Mucosa of rectum (tissue), 2 donors: ENCODE results near the gene AMBRA1.
A peak's percentile ranks its signal among the peaks of the same experiment; 100 is the strongest.

Source experiments
- H3K27ac ChIP-seq, 2 donors: one replicate each; pipeline ENCODE4 v1.7.0; 2013; ENCODE audit warnings: inconsistent platforms in 2 of 2, low read depth in 2 of 2, low read length in 2 of 2
- H3K27me3 ChIP-seq, 2 donors: one replicate each; pipeline ENCODE4 v1.7.0; 2013; ENCODE audit warnings: low read length in 2 of 2; ENCODE audit not compliant: control insufficient read depth in 2 of 2, insufficient read depth in 2 of 2
- H3K36me3 ChIP-seq, 2 donors: one replicate each; pipeline ENCODE4 v1.7.0; 2013; ENCODE audit warnings: low read length in 2 of 2; ENCODE audit not compliant: control insufficient read depth in 2 of 2, insufficient read depth in 2 of 2
- H3K4me1 ChIP-seq, 2 donors: one replicate each; pipeline ENCODE4 v1.7.0; 2013; ENCODE audit warnings: low read length in 2 of 2, mild to moderate bottlenecking in 1 of 2; ENCODE audit not compliant: control insufficient read depth in 2 of 2, insufficient read depth in 2 of 2
- H3K4me3 ChIP-seq, 2 donors: one replicate each; pipeline ENCODE4 v1.7.0; 2013; ENCODE audit warnings: low read length in 2 of 2
- H3K9ac ChIP-seq, 2 donors: one replicate each; pipeline ENCODE4 v1.7.0; 2013; ENCODE audit warnings: low read length in 2 of 2, low read depth in 1 of 2, mild to moderate bottlenecking in 1 of 2
- H3K9me3 ChIP-seq, 2 donors: one replicate each; pipeline ENCODE4 v1.7.0; 2013; ENCODE audit warnings: low read length in 2 of 2; ENCODE audit not compliant: control insufficient read depth in 2 of 2
- donor health status: healthy.
- donor health status: Normal muscosa, but diverticular disease.

The AMBRA1 gene

DNA sequence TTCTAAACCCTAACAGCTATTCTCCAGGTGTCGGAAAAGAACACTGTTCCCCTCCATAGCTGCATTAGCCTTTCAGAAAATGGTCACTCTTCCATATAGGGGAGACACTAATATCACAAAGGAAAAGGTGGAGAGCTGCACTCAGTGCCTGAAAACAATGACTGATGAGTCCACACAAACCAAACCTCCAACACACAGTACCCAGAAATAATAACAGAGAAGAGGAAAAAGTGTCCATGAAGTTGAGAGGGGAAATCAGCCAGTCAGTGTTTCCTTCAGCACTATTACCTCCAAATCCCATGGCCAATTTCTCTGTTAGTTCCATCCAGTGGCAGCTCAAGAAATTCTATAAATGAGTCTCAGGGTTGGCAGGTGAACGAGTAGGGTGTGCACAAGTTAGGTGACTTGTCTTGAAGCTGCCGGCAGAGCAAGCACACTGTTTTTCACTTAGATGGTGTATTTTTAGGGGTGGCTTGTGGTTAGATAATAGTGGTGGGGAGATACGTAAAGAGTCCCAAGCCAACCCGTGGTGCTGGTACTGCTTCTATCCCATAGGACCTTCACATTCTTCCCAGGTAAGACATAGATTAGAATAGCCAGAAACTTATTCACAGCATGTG lies 117.8 kb downstream of the AMBRA1 start:
- no peak overlapping the region for H3K9ac ChIP-seq

DNA sequence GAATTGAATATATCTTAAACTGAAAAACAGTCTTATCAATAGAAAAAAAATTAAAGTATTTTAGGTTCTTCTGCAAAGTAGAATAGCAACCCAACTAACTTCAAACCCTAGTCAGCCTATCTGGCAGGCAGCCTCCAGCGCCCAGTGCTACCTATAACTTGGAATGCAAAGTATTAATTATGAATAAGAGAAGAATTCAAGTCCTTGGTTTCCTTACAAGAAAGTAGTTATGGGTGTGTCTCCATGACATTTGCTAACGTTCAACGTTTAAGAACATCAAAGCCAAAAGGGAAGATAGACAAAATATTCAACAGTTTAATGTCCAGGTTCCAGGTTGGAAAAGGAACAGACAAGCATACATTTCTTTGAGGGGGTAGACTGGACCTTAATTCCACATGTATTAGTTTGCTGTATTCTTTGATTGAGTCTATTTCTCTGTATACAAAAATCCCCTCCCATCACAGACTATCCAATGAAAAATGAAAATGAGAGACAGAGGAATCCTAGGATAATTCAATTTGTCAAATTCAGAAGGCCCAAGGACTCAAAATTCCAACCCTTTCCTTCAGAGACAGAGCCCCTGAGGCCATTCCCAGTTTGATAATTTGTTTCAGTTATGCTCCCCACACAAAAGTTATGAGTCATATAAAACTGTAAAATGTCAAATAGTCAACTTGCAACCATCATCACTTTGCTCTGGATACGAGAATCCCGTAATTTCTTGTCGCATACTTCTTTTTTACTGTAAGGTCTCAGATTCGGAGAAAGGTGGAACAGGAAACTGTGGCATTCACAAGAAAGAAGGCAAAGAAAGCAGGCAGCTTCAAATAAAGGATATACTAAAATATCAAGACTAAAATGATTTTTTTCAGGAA lies 118.5 kb downstream of the AMBRA1 start:
- Histone ChIP-seq H3K27me3 (no peaks in the 10 kb centered on the region), H3K36me3 (peaks cover 0 to 5% of the 10 kb centered on the region in 2 donors)

More for the DNA sequence above, 117.8 kb downstream of the AMBRA1 start:
- H3K9me3 ChIP-seq = no peaks in the 10 kb centered on the region
- no peak overlapping the region for H3K27ac ChIP-seq
- peaks cover 0 to 5% of the 10 kb centered on the region in 2 donors for H3K36me3 ChIP-seq
- peaks cover 5 to 8% of the 10 kb centered on the region in 2 donors for H3K4me1 ChIP-seq
- no peak overlapping the region for H3K4me3 ChIP-seq
- H3K27me3 ChIP-seq = no peaks in the 10 kb centered on the region

DNA sequence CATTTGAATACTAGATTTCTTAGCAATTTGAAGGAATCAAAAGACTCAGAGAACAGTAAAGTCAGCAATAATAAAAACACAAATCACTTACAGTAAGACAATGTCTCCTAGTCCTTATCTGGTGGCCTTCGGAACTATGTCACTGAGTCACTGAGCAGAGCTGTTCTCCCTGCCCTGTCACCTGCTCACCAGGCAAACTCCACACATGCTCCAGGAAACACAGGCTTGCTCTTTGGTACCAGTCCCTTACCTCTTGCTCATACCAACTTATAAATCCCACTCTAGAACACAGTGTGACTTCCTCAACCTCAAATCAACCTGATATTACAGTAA lies 121.2 kb downstream of the AMBRA1 start:
- peaks cover 4 to 8% of the 10 kb centered on the region in 2 donors for H3K36me3 ChIP-seq

More for the DNA sequence above, 118.5 kb downstream of the AMBRA1 start:
- peaks cover 5 to 8% of the 10 kb centered on the region in 2 donors for H3K4me1 ChIP-seq
- H3K9ac ChIP-seq = no peak overlapping the region
- no peak overlapping the region for H3K4me3 ChIP-seq
- no peaks in the 10 kb centered on the region for H3K9me3 ChIP-seq
- H3K27ac ChIP-seq = no peak overlapping the region

DNA sequence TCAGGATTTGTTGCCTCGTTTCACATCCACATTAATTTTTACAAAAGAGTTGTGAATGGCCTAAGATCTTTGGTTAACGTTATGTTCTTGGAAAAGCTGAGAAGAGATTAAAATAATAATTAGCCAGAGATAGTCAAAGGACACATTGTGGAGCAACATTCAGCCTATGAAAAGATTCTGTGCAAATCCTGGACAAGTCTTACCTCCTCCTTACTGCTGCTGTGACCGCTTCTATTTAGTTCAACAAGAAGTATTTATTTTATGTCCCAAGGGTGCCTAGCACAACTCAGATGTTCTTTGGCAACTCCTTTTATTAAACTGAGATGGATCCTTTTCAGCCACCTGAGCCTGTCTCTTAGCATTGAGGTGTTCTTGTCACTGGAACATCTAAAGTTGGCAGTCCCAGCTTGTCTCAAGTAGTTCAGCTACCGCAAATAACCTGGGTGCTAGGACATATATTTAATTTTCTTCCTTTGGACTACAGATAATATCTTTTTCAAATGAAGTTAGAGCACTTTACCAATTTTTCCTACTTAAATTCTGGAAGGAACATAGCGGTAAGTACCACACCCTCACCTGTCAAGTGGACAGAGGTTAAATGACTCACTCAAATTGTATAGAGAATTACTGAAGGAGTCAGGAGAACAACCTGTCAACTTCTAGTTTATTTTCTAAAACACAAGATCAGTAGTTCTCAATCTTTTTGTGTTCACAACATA lies 121.7 kb downstream of the AMBRA1 start:
- Histone ChIP-seq H3K4me3 (peak overlapping the region in 1 of 2 donors; percentile 31), H3K4me1 (peaks cover 5 to 8% of the 10 kb centered on the region in 2 donors), H3K9me3 (no peaks in the 10 kb centered on the region), H3K36me3 (peaks cover 4 to 8% of the 10 kb centered on the region in 2 donors), H3K9ac (no peak overlapping the region), H3K27me3 (no peaks in the 10 kb centered on the region), H3K27ac (peak overlapping the region; percentile 16 to 62)

More for the DNA sequence above, 121.2 kb downstream of the AMBRA1 start:
- H3K4me1 ChIP-seq = peaks cover 5 to 8% of the 10 kb centered on the region in 2 donors
- no peaks in the 10 kb centered on the region for H3K27me3 ChIP-seq
- no peak overlapping the region for H3K9ac ChIP-seq
- H3K9me3 ChIP-seq = no peaks in the 10 kb centered on the region
- no peak overlapping the region for H3K4me3 ChIP-seq
- peak overlapping the region; percentile 62 to 84 for H3K27ac ChIP-seq

DNA sequence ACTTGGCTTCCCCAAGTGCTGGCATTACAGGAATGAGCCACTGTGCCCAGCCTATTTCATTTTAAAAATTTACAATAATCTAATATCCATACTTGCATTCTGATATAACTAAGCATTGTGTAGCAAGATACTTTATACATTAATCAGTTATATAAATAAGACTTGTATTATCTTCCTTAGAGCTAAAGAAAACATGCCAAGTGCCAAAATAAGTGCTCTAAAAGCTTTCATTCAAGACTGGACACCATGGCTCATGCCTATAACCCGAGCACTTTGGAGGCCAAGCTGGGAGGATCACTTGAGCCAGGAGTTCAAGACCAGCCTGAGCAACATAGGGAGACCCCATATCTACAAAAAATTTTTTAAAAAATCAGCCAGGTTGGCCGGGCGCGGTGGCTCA lies 123.9 kb downstream of the AMBRA1 start:
- H3K9me3 ChIP-seq = no peaks in the 10 kb centered on the region

DNA sequence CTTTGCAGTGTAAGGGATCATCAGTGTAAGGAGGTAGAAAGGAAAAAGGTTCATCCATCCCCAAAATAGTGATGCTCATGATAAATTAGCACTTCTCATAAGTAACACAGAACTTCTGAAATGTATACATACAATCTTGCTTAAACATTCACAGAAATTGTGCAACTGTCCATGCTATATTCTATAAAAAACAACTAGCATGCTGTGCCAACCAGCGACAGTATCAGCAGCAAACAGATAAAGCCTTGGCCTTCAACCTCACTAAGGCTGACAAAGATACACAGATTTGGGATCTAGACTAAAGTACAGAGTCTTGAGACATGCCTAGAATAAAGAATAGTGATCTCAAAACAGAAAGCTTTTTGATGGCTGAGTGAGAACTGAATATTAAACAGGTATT lies 128.1 kb downstream of the AMBRA1 start:
- Histone ChIP-seq H3K9me3 (no peaks in the 10 kb centered on the region), H3K27ac (no peak overlapping the region), H3K4me1 (no peaks in the 10 kb centered on the region), H3K9ac (no peak overlapping the region), H3K4me3 (no peak overlapping the region), H3K27me3 (no peaks in the 10 kb centered on the region), H3K36me3 (peaks cover 4 to 8% of the 10 kb centered on the region in 2 donors)

More for the DNA sequence above, 123.9 kb downstream of the AMBRA1 start:
- Histone ChIP-seq H3K4me1 (peaks cover 5 to 8% of the 10 kb centered on the region in 2 donors), H3K9ac (no peak overlapping the region), H3K27ac (no peak overlapping the region), H3K4me3 (no peak overlapping the region), H3K36me3 (peaks cover 4 to 8% of the 10 kb centered on the region in 2 donors), H3K27me3 (no peaks in the 10 kb centered on the region)

DNA sequence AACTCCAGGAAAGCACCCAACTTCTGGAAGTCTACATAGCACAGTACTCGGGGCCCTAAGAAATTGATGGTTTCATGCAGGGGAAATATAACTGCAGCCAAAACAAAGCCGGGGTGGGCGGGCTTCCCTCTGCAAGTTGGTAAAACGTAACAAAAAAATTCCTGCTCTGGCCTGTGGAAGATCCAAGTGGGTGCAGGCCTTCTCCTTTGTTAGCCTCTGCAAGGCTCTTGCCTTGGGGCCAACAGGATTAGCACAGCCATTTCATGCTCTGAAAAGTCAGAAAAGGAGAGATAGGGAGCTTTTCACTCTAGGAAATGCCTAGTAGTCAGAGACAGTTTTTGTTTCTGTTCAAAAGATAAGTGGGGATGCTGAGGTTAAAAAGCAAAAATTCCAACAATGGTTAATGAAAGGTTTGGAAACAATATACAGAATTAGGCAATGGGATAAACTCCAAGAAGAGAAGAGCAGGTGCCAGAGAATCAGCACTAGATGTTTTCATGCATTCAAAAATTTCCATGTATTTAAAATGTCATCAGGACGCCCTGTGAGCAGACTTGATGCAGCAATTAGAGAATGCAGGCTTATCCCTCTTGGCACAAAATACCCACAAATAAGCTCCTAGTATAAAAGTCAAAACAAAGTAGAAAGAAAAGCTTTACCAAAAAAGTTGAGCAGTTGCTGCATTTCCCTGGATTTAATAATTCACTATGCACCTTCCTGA lies 130.0 kb downstream of the AMBRA1 start:
- no peaks in the 10 kb centered on the region for H3K27me3 ChIP-seq
- H3K27ac ChIP-seq = no peak overlapping the region
- H3K36me3 ChIP-seq = peaks cover 4 to 8% of the 10 kb centered on the region in 2 donors
- no peak overlapping the region for H3K4me3 ChIP-seq
- H3K9me3 ChIP-seq = no peaks in the 10 kb centered on the region
- no peaks in the 10 kb centered on the region for H3K4me1 ChIP-seq
- H3K9ac ChIP-seq = no peak overlapping the region

DNA sequence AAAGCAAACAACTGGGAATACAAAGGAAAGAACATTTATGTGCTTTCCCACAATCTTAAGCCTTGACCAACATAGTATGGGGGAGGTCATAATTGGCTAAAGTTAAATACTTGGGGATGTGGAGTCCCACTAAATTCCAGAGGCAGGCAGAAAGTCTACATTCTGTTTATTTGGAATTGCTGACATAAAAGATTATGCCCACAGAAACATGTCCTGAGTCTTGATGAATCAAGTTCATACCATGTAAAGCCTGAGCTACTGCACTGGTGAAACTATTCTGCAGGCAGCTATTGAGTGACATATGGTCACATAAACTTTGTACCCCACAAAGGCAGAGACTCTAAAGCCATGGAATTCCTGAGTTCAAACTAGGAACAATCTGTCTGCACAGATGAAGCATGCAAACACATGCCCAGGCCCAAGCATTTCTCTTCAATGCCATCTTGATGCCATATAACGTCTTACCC lies 132.3 kb downstream of the AMBRA1 start:
- no peaks in the 10 kb centered on the region for H3K9me3 ChIP-seq
- H3K9ac ChIP-seq = no peak overlapping the region
- no peak overlapping the region for H3K27ac ChIP-seq
- no peaks in the 10 kb centered on the region for H3K27me3 ChIP-seq
- H3K4me1 ChIP-seq = no peaks in the 10 kb centered on the region
- no peak overlapping the region for H3K4me3 ChIP-seq
- no peaks in the 10 kb centered on the region for H3K36me3 ChIP-seq

DNA sequence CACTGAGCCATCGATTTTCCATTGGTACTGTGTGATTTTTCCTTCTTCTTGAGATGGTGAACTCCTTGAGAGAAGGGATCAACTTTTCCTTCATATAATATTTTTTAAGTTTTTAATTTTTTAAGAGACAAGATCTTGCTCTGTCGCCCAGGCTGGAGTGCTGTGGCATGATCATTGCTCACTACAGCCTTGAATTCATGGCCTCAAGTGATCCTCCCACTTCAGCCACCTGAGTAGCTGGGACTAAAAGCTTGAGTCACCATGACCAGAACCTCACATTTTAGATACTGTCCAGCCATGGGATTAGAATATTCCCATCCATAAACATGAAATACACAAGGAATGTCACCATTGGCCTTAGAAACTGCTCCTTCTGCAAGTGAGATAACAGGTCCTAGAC lies 135.3 kb downstream of the AMBRA1 start:
- H3K4me3 ChIP-seq = no peak overlapping the region
- no peak overlapping the region for H3K9ac ChIP-seq
- no peaks in the 10 kb centered on the region for H3K9me3 ChIP-seq
- no peaks in the 10 kb centered on the region for H3K36me3 ChIP-seq
- H3K27ac ChIP-seq = no peak overlapping the region
- no peaks in the 10 kb centered on the region for H3K4me1 ChIP-seq
- H3K27me3 ChIP-seq = no peaks in the 10 kb centered on the region
